K562 (cell line): ENCODE data around the gene RAMP2. TPM values are rescaled to one million over a fixed set of nuclear protein-coding genes. Genes with fewer than 3 reads are reported as not detected.

Experiments
- HDAC8 ChIP-seq: fragments of 450-650 bp; IDR thresholded peaks from 2 replicates; pipeline ENCODE4 v1.6.1; 2016; ENCODE audit warnings: mild to moderate bottlenecking, missing genetic modification characterization, moderate library complexity, missing compliant biosample characterization
- NFE2L1 ChIP-seq: fragments of 450-650 bp; IDR thresholded peaks from 2 replicates; pipeline ENCODE4 v1.6.1; 2016; ENCODE audit warnings: missing genetic modification characterization, low read depth, mild to moderate bottlenecking, missing compliant biosample characterization, moderate library complexity, borderline replicate concordance
- NFIC ChIP-seq: fragments of 450-650 bp; IDR thresholded peaks from 2 replicates; pipeline ENCODE4 v1.6.1; 2017; ENCODE audit warnings: mild to moderate bottlenecking, inconsistent platforms
- NFYB ChIP-seq: IDR thresholded peaks from 2 replicates; pipeline ENCODE4 v1.6.1; 2011; ENCODE audit warnings: mild to moderate bottlenecking, moderate library complexity; ENCODE audit not compliant: insufficient read length; ENCODE audit errors: extremely low read depth
- POLR2AphosphoS2 ChIP-seq: IDR thresholded peaks from 2 replicates; pipeline ENCODE4 v1.6.1; 2012; ENCODE audit warnings: low read length, improper control_type of control experiment
- SPI1 ChIP-seq: IDR thresholded peaks from 2 replicates; pipeline ENCODE4 v1.6.1; 2011; ENCODE audit warnings: low read depth, low read length, control low read depth, borderline replicate concordance
- SRSF9 ChIP-seq: fragments of 200-400 bp; formaldehyde crosslinking; IDR thresholded peaks from 2 replicates; pipeline ENCODE4 v1.6.1; 2017; ENCODE audit warnings: low read depth, low read length, borderline replicate concordance
- ZBTB1 ChIP-seq: sonication (generic); formaldehyde crosslinking; IDR thresholded peaks from 2 replicates; pipeline ENCODE4 v1.8.1; 2023; ENCODE audit warnings: missing genetic modification reagents, low read depth, mild to moderate bottlenecking, borderline replicate concordance
- ZKSCAN1 ChIP-seq: fragments of 150-350 bp; IDR thresholded peaks from 2 replicates; pipeline ENCODE4 v1.6.1; 2016; ENCODE audit warnings: low read depth, low read length
- ZNF224 ChIP-seq: sonication (generic); formaldehyde crosslinking; IDR thresholded peaks from 2 replicates; pipeline ENCODE4 v1.8.0; 2022; ENCODE audit warnings: mild to moderate bottlenecking, missing genetic modification reagents
- ZNF551 ChIP-seq: fragments of 250-450 bp; sonication (Bioruptor Pico); IDR thresholded peaks from 2 replicates; pipeline ENCODE4 v1.5.0; 2021; ENCODE audit warnings: mild to moderate bottlenecking, moderate library complexity
- polyA plus RNA-seq, 8 experiments: library from polyadenylated mRNA; depleted of rRNA in 4 of 8; stranded (reverse) in 5 of 8; unstranded in 3 of 8; fragments of >200 nt; fragmentation: Nextera tagmentation in 2 of 8; fragmentation: Illumina TruSeq in 1 of 8; extraction: Ambion mirVana in 2 of 8; extraction: Trizol in 1 of 8; gene quantifications; 2 replicates each; pipeline versions ENCODE4 v1.2.1 to v1.2.3, GENCODE V29; 2011 to 2014; ENCODE audit warnings: inconsistent platforms in 1 of 8, missing spikeins in 1 of 8
- total RNA-seq, 7 experiments: library from RNA; depleted of rRNA in 6 of 7; stranded (reverse); fragments of >200 nt in 6 of 7; fragmentation: Illumina TruSeq in 2 of 7; extraction: Trizol in 2 of 7; gene quantifications; 2 replicates each; pipeline versions ENCODE4 v1.2.1 to v1.2.3, GENCODE V29; 2011 to 2021; ENCODE audit warnings: low replicate concordance in 1 of 7
- TF ChIP-seq, protein P1 (sequence below): fragments of 450-650 bp; conservative IDR thresholded peaks from 2 replicates; pipeline ENCODE4 v1.6.1; 2016; ENCODE audit warnings: missing genetic modification characterization, low read depth, mild to moderate bottlenecking, control low read depth, missing compliant biosample characterization
- TF ChIP-seq, protein P2 (sequence below): fragments of 450-650 bp; formaldehyde crosslinking; IDR thresholded peaks from 2 replicates; pipeline ENCODE4 v1.4.0; 2020; ENCODE audit warnings: mild to moderate bottlenecking, mixed read lengths
- TF ChIP-seq, protein P3 (sequence below): fragments of 250-450 bp; sonication (Bioruptor Pico); IDR thresholded peaks from 2 replicates; pipeline ENCODE4 v1.8.0; 2021; ENCODE audit warnings: mild to moderate bottlenecking, moderate library complexity
- TF ChIP-seq, protein P4 (sequence below): fragments of 250-450 bp; sonication (Bioruptor Pico); IDR thresholded peaks from 2 replicates; pipeline ENCODE4 v1.8.0; 2022; ENCODE audit warnings: inconsistent platforms, mild to moderate bottlenecking, moderate library complexity, borderline replicate concordance
- TF ChIP-seq, protein P5 (sequence below): IDR thresholded peaks from 3 replicates; pipeline ENCODE4 v1.6.1; 2011; ENCODE audit warnings: borderline replicate concordance, mild to moderate bottlenecking; ENCODE audit not compliant: insufficient read length, insufficient read depth
- TF ChIP-seq, protein P6 (sequence below): fragments of 150-350 bp; conservative IDR thresholded peaks from 2 replicates; pipeline ENCODE4 v1.6.1; 2014; ENCODE audit warnings: low read length

The RAMP2 gene
- total and polyA plus RNA-seq, 9 of the 15 experiments (the other 6 are each of a cell fraction or from before 2014, with no cell fraction given) = not detected

DNA sequence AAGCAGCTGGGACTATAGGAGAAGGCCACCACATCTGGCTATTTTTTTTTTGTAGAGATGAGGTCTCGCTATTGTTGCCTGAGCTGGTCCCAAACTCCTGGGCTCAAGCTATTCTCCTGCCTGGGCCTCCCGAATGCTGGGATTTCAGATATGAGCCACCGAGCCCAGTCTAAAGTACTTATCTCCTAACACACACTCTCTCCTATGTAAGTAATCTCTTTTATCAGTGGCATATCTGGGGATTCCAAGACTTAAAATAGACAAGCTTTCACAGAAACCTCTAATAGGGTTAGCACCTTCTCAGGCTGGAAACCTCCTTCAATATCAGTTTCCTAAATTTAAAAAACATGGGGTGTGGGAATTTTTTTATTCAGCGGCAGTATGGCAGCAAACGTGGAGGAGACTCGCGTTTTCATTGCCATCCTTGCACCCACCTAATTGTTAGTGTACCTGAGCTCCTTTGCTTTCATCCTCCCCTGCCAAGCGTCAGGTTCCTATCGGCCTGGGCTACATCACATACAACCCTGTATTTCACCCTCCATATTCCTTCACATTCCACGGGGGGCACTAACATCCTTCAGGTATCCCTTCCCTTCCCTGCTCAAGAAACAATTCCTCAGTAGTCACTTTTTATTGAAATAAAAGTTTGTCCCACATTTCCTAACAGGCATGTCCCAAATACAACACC lies 17.3 kb upstream of the RAMP2 start (continued):
- TF ChIP-seq ZNF551 (no peak), ZKSCAN1 (no peak), SPI1 (no peak), HDAC8 (no peak), NFIC (no peak; the same call in 1 of the 2 replicates), ZBTB1 (no peak), NFE2L1 (tag) (no peak), ZNF224 (no peak), NFYB (no peak), SRSF9 (no peak), POLR2AphosphoS2 (no peak)
- TF ChIP-seq, protein P1, sequence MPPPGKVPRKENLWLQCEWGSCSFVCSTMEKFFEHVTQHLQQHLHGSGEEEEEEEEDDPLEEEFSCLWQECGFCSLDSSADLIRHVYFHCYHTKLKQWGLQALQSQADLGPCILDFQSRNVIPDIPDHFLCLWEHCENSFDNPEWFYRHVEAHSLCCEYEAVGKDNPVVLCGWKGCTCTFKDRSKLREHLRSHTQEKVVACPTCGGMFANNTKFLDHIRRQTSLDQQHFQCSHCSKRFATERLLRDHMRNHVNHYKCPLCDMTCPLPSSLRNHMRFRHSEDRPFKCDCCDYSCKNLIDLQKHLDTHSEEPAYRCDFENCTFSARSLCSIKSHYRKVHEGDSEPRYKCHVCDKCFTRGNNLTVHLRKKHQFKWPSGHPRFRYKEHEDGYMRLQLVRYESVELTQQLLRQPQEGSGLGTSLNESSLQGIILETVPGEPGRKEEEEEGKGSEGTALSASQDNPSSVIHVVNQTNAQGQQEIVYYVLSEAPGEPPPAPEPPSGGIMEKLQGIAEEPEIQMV (tag) = no peak
- TF ChIP-seq, protein P2, sequence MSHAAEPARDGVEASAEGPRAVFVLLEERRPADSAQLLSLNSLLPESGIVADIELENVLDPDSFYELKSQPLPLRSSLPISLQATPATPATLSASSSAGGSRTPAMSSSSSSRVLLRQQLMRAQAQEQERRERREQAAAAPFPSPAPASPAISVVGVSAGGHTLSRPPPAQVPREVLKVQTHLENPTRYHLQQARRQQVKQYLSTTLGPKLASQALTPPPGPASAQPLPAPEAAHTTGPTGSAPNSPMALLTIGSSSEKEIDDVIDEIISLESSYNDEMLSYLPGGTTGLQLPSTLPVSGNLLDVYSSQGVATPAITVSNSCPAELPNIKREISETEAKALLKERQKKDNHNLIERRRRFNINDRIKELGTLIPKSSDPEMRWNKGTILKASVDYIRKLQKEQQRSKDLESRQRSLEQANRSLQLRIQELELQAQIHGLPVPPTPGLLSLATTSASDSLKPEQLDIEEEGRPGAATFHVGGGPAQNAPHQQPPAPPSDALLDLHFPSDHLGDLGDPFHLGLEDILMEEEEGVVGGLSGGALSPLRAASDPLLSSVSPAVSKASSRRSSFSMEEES (CRISPR knock-in tag) = no peak
- TF ChIP-seq, protein P3, sequence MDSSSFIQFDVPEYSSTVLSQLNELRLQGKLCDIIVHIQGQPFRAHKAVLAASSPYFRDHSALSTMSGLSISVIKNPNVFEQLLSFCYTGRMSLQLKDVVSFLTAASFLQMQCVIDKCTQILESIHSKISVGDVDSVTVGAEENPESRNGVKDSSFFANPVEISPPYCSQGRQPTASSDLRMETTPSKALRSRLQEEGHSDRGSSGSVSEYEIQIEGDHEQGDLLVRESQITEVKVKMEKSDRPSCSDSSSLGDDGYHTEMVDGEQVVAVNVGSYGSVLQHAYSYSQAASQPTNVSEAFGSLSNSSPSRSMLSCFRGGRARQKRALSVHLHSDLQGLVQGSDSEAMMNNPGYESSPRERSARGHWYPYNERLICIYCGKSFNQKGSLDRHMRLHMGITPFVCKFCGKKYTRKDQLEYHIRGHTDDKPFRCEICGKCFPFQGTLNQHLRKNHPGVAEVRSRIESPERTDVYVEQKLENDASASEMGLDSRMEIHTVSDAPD (CRISPR knock-in tag) = no peak
- TF ChIP-seq, protein P4, sequence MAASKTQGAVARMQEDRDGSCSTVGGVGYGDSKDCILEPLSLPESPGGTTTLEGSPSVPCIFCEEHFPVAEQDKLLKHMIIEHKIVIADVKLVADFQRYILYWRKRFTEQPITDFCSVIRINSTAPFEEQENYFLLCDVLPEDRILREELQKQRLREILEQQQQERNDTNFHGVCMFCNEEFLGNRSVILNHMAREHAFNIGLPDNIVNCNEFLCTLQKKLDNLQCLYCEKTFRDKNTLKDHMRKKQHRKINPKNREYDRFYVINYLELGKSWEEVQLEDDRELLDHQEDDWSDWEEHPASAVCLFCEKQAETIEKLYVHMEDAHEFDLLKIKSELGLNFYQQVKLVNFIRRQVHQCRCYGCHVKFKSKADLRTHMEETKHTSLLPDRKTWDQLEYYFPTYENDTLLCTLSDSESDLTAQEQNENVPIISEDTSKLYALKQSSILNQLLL = no peak
- TF ChIP-seq, protein P5, sequence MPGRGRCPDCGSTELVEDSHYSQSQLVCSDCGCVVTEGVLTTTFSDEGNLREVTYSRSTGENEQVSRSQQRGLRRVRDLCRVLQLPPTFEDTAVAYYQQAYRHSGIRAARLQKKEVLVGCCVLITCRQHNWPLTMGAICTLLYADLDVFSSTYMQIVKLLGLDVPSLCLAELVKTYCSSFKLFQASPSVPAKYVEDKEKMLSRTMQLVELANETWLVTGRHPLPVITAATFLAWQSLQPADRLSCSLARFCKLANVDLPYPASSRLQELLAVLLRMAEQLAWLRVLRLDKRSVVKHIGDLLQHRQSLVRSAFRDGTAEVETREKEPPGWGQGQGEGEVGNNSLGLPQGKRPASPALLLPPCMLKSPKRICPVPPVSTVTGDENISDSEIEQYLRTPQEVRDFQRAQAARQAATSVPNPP = no peak
- TF ChIP-seq, protein P6, sequence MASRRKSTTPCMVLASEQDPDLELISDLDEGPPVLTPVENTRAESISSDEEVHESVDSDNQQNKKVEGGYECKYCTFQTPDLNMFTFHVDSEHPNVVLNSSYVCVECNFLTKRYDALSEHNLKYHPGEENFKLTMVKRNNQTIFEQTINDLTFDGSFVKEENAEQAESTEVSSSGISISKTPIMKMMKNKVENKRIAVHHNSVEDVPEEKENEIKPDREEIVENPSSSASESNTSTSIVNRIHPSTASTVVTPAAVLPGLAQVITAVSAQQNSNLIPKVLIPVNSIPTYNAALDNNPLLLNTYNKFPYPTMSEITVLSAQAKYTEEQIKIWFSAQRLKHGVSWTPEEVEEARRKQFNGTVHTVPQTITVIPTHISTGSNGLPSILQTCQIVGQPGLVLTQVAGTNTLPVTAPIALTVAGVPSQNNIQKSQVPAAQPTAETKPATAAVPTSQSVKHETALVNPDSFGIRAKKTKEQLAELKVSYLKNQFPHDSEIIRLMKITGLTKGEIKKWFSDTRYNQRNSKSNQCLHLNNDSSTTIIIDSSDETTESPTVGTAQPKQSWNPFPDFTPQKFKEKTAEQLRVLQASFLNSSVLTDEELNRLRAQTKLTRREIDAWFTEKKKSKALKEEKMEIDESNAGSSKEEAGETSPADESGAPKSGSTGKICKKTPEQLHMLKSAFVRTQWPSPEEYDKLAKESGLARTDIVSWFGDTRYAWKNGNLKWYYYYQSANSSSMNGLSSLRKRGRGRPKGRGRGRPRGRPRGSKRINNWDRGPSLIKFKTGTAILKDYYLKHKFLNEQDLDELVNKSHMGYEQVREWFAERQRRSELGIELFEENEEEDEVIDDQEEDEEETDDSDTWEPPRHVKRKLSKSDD = no peak
